GM21529 (cell line): ENCODE measurements around the gene RPH3AL.
"Not testable (repeated sequence)": the region's sequence is repeated elsewhere in the genome, so short reads cannot be mapped to it uniquely, and the experiment has no call there.

ENCODE experiments used
- ATAC-seq: cut with Tn5 transposase; IDR thresholded peaks from one replicate; pipeline ENCODE4 v1.9.1; 2021; ENCODE audit not compliant: unreplicated experiment

The RPH3AL gene

DNA sequence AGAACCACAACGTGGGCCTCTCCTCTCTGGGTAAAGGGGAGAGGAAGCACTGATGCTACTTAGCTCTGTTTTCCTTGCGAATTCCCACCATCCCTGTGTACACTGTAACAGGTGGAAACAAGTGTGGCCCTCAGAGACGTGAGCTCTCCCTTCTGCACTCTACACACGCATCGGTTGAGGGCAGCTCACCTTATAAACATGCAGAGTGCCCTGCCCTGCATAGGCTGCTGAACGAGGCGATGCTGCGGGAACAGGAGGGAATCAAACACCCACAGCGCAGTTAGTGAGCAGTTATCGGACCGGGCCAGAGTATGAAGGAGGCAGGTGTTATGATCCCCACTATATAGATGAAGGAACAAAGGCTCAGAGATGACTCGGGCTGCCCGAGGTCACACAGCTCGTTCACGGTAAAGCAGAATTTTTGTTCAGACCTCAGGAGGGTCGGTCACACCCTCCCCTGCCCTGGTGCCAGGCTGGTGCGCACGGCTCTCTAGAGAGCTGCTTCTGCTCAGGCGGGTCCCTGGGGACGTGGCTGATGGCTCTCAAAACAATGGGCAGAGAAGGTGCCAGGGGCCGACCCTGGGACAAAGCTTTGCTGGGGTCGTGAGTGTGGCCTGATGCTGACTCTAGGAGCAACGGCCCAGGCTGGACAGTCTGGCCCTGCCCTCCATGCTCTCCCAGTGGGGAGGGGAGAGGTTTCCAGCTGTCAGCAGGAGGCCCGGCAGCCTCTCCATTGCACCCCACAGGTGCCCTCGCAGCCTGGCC is 68.5 kb downstream of the RPH3AL start:
- no peak for ATAC-seq

DNA sequence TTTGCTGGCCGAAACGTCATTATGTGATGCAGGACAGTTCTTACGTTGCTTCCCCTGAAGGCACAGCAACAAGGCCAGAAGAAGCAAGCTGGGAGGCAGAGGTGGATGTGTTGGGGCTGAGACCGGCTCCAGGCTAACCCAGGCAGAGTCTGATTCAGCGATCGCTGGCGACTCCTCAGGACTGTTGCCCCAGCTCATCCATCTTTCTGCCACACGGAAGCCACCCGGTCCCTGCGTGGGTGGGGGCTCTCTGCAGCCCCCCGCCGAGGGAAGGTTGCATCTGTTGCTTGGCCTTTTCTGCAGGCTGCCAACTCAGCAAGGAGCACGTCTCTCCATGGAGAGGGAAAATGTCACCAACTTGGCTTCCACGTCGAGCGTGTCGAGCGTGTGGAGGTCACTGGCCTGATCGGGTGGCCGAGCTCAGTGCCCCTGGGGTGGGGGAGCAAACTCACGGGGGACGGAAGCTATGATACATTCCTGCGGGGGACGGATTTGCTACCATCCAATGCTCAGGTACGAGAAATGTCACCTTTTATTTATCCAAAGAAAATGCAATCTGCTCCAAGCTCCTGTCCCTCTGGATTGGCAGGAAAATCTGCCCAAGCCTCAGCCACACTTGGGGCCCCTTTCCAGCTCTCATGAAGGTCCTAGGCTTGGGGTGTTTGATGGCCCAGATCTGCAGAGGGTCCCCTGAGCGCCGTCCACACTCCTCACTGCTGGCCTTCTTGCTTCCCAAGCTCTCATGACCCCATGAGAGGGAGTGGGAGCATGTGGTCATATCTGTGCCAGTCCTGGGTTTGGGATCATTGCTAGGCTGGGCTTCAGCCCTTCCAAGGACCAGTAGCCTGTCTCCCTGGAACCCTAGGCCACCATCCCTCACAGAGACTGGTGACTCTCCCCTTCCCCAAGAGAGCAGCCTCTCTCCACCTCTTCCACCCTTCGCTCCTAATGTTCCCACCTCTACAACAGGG is 69.4 kb downstream of the RPH3AL start:
- no peak for ATAC-seq

DNA sequence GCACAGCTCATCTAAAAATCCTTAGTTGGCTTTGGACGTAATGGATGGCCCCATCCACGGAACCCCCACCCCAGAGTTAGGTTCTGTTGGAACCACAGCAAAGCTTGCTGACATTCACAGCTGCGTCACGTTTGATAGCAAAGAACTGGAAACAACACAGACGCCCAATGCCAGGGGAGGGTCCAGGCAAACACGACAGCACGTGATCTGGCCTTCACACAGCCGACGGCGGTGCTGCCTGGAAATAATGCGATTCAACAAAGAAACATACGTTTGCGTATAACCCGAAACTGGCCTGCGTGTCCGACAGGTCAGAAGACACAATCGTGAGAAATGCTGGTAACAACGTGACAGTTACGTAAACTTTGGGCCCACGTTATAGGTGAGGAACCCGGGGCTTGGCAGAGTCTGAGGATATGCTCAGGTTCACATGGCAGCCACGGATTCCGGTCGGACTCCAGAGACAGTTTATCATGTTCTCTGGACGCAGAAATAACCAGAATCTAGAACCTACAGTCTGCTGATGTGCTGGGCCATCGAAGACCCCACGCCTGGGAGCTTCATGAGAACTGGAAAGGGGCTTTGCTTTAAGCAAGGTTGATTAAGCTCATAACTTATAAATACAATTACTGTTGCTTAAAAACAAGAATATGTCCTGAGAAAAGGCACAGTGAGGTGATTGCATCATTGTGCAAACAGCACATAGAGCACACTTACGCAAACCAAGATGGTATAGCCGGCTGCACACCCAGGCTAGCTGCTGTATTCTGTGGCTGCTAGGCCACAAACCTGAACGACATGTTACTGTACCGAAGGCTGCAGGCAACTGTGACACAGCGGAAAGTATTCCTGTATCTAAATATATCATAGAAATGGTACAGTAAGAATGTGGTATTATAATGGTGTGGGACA is 70.4 kb downstream of the RPH3AL start:
- no peak for ATAC-seq

DNA sequence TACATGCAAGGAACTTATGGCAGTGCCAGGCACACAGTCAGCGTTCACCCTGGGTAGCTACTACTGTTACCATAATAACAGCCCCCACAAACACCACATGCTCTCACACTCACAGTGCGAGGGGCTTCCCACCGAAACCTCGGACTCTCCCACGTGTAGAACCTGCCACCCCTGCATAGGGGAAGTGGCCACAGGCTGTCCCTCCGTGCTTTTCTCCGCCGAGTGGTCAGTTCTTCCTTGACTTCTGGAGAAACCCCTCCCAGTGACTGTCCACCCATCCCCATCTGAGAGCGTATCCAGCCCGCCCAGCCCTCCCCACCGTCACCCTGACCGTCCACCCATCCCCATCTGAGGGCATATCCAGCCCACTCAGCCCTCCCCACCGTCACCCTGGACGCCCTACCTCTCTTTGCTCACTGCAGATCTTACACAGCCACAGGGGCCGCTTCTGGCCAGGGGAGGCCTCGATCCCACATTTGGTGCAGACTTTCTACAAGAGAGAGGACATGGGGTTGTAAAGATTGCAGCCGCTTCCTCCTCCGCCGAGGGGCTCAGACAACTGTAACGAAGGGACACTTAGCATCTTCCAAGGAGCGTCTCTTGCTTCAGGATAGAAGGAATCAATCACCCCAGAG is 71.1 kb downstream of the RPH3AL start:
- ATAC-seq = no peak

DNA sequence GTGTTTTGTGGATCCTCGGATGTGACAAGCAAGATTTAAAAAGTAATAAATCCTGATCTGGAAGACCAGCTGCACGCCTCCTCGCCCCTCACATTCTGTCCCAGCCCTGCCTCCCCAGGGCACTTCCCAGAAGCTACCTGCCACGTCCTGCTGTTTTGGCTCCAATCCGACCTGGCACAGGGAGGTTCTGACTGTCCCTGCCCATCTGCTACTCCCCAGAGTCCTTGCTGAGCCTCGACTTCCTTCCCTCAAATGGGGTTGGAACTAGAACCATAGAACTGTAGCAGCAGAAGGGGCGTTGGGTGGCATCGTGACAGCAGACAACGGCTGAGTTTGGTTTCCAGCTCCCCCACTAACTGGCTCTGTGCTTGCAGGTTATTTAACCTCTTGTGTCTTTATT is 71.7 kb downstream of the RPH3AL start:
- ATAC-seq = no peak

DNA sequence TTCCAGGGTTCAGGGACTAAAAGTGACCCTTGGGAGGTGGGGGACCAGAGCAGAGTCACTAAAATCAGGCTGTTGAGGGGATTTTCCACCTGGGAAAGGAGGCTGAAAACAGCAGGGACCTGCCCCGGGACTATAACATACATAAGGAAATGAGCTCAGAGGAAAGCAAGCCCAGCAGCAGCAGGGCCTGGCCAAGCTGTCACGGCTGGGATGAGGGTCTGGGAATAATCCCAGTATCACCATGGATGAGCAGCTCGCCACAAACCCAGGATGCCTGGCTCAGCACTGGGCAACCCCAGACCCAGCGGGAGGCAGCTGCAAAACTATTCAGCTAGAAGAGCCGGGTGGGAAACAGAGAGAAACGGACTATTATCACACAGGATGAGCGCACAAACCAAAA is 72.4 kb downstream of the RPH3AL start:
- ATAC-seq = no peak

DNA sequence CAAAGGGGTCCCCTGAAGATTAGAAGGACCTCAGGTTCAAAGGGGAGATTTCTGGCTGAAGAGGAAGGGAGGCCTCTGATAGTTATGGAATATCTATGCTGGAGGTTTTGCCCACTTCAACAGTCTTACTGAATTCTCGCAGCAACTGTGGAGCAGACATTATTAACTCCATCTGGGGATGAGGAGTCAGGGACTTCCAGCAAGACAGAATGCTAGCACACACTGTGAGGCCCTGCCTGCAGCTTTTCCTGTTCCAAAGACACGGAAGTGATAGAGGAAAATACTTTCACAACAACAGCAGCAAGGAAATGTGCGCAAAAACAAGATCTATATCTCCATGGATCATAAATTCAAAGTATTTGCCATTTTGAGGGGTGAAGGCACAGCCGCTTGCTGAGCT is 72.8 kb downstream of the RPH3AL start:
- no peak for ATAC-seq

DNA sequence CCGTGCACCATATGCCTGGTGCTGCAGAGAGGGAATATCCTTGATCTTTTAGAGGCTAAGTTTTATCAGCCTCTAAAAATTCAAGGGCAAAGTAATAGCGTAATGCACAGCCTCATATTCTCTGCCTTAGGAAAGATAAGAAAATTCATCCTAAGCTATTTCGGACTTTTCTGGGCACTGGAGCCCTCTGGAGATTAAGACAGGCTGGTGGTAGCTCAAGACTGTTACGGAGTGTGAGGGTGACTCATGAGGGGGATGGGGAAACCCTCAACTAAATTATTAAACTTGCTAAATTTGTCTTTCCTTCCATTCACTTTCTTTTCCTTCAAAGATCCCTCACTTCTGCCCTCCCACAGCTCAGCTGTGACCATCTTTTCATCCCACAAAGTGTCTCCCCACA is 73.3 kb downstream of the RPH3AL start:
- ATAC-seq = no peak

DNA sequence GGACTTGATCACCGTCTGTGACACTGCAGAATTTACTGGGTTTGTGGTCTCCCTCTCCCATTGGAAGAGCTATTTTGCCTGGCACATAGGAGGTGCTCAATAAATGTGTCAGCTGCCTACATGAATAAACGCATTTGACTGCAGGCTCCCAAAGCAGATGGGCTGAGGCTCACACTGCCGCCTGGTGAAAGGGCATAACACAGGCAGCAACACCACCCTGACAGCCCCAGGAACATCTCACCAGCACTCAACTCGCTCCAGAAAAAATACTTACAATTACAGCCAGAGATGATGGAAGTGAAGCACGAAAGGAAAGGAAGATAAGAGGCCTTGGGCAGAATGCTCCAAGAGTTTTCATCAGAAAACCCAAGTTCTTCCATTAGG is 73.9 kb downstream of the RPH3AL start:
- ATAC-seq = no peak

DNA sequence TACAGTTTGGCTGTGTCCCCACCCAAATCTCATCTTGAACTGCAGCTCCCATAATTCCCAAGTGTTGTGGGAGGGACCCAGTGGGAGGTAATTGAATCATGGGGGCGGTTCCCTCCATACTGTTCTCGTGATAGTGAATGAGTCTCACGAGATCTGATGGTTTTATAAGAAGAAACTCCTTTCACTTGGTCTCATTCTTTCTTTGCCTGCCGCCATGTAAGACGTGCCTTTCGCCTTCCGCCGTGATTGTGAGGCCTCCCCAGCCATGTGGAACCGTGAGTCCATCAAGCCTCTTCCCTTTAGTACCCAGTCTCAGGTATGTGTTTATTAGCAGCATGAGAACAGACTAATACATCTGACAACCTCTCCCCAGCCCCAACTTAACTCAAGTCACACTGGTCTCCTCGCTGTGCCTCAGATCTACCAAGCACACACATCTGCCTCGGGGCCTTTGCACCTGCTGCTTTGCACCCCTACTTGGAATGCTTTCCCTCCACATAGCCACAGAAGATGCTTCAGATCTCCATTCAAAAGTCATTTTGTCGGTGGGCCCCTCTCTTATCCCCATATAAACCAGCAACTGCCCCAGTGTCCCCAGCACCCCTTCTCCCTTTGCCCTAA is 74.4 kb downstream of the RPH3AL start:
- no peak for ATAC-seq

DNA sequence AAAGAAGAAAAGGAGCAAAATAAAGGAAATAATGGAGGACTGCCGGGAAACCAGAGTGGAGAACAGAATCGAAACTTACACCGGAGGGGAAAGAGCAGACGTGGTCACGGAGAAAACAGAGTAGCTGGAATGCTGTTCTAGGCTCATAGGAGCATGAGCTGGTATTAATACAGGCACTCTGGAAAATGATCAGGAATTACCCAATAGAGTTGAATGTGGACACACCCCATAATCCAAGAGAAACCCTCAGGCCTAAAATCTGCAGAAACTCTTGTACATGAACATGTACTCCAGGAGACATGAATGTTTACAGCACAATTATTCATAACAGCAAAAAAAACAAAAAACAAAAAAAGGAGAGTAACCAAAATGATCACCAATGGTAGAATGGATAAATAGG is 77.7 kb downstream of the RPH3AL start:
- no peak for ATAC-seq

DNA sequence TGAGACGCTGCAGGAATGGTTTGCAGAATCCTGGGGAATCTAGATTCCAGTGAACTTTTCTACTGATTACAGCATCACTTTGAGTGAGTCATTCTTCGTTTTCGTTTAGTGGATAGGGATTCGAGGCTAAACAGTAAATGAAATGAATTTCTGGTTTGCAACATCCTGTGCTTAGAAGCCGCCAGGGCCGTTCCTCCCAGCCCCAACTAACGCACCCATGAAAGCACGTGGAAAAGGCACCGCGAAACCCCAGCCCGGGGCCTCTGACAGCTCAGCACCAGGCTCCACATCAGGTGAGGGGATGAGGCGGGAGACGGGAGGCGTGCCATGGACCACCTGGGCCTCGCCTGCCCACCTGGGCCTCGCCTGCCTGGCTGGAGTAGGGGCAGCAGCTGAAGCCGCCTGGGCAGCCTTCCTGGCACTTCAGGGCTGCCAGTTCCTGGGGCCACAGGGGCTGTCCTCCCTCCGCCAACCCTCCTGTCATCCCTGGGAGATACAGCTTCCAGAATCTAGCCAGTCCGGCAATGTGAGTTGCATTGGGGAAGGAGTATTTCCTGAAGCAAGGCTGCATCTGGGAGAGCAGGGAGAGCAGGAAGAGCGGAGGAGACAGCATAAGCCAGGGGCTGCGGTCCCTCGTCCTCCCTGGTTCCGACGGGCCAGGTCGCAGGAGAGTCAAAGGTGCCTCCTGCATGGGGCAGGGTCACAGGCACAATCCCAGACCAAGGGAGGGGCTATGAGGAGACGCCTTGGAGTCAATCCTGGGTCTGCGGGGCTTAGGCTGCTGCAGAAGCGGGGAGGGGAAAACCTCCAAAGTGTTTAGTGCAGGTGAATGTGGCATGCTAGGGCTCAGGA is 78.4 kb downstream of the RPH3AL start:
- ATAC-seq = no peak

DNA sequence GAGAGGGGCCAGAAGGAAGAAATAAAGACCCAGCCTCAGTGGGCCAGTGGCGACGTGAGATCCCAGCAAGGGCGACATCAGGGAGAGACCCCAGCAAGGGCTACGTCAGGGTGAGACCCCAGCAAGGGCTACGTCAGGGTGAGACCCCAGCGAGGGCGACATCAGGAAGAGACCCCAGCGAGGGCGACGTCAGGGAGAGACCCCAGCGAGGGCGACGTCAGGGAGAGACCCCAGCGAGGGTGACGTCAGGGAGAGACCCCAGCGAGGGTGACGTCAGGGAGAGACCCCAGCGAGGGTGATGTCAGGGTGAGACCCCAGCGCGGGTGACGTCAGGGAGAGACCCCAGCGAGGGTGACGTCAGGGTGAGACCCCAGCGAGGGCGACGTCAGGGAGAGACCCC is 79.8 kb downstream of the RPH3AL start:
- not testable (repeated sequence) for ATAC-seq

DNA sequence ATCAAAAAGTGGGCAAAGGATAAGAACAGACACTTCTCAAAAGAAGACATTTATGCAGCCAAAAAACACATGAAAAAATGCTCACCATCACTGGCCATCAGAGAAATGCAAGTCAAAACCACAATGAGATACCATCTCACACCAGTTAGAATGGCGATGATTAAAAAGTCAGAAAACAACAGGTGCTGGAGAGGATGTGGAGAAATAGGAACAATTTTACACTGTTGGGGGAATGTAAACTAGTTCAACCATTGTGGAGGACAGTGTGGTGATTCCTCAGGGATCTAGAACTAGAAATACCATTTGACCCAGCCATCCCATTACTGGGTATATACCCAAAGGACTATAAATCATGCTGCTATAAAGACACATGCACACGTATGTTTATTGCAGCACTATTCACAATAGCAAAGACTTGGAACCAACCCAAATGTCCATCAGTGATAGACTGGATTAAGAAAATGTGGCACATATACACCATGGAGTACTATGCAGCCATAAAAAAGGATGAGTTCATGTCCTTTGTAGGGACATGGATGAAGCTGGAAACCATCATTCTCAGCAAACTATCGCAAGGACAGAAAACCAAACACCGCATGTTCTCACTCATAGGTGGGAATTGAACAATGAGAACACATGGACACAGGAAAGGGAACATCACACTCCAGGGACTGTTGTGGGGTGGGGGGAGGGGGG is 80.5 kb downstream of the RPH3AL start:
- ATAC-seq = not testable (repeated sequence)

DNA sequence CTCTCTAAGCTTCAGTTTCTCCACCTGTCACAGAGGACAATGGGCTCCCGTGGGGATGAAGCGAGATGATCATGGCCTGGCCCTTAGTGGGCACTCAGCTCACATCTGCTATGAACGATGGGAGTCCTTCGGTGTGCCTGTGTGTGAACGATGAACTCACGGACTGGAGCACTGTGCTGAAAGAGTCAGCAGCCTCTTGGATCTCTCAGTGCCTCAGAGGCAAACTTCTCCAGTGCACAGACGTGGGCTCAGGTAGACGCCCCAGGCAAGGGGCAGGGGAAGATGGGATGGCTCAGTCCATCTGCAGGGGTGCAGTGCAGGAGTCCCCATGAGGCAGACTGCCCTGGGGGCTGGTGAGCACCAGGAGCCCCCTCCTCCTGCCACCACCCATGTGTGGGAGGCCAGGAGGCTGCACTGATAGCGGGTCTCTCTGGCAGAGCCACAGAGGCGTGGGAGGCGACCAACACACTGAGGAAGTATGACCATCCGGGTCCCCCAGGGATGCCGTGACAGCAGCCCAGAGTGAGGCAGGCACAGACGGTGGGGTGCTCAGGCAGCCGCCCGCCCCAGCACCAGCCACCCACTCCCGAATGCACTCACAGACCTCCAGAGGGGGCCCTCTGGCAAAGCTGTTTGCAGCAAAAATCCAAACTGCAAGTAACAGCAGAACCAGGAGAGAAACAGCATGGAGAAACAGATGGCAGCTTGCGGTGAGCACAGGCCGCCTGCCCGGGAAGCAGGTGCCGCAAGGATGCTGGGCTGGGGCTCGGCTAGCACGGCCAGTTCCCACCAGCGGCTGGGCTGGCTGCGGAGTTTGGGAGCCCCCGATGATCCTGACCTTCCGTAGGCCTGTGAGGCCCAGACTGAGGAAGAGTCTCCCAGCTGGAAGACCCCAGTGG is 82.7 kb downstream of the RPH3AL start:
- ATAC-seq = no peak

DNA sequence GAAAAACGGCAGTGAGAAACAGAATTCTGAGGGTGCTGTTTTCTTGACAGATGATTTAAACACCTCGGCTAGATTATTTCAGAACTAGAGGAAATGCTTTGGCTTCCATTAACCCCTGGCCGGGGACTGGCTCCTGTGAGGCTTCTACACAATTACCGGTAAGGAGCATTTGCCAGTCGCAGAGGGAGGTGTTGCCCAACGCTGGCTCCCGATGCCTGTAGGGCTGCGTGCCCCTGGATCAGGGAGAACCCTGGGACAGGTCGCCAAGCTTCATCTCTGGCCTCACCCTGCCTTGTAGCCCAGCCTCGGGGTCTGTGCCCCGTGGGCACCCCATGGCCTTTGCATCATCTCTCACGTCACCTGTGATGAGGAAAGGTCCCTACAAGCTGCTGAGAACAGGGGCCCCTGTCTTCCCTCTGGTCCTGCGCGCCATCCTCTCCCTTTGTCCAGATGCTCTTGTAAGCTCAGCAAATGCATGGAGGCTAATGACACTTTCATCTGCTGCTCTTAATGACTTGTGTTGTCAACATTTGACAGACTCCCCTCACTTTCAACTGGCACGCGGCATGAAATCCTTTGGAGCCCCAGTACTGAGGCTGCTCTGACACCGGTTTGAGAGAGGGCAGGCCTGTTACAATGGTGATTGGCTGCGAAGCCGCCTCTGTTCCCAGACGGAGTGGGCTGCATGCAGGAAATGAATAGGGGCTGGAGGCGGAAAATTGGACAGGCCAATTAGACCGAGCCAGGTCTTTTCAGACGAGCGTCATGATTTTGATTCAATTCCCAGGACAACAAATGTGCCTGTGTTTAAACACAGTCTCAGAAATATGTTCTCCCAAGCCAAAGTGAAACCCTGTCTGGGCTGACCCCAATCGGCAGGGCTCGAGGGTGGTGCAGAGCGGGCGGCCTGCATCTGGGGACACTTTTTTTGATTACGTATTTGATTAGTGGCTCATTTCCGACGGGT is 85.6 kb downstream of the RPH3AL start:
- no peak for ATAC-seq

DNA sequence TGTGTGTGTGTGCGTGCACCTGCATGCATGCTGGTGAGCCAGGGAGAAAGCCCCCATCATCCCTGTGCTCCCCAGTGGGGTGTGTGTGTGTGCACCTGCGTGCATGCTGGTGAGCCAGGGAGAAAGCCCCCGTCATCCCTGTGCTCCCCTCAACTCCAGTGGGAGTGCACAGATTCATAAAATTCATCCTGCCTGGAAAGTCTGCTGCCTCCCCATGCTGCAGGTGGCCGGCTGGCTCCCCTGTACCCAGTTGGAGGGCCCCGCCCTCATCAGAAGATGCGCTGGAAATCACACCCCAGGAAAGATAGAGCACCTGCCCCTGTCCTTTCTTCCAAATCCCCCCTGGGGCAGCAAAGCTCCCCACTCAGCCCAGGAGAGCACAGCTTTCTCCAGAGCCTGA is 86.4 kb downstream of the RPH3AL start:
- ATAC-seq = no peak
